HL-60 (cell line): ENCODE results near the gene ZNF507.

Source experiments
- CTCF ChIP-seq: IDR thresholded peaks from one replicate; pipeline ENCODE4 v1.5.1; 2011; ENCODE audit warnings: low read length, control low read depth, inconsistent platforms; ENCODE audit not compliant: insufficient read depth
- GABPA ChIP-seq: IDR thresholded peaks from 2 replicates; pipeline ENCODE4 v1.6.1; 2012; ENCODE audit warnings: low read depth
- POLR2AphosphoS5 ChIP-seq: IDR thresholded peaks from 2 replicates; pipeline ENCODE4 v1.6.1; 2012; ENCODE audit warnings: low read depth
- REST ChIP-seq: IDR thresholded peaks from 2 replicates; pipeline ENCODE4 v1.6.1; 2012; ENCODE audit warnings: low read depth; ENCODE audit not compliant: insufficient replicate concordance
- SPI1 ChIP-seq: IDR thresholded peaks from 2 replicates; pipeline ENCODE4 v1.6.1; 2012; ENCODE audit warnings: low read depth, mild to moderate bottlenecking, borderline replicate concordance

- TF ChIP-seq POLR2AphosphoS5 (no peak), CTCF (no peak), REST (no peak), SPI1 (no peak), GABPA (no peak)
Observed at GRCh38 chr19:32354345-32354744, 8.9 kb downstream of the ZNF507 start.
